Skeletal muscle tissue (tissue), 4 donors: ENCODE results near the gene ZBTB7B. TPM values are rescaled to one million over a fixed set of nuclear protein-coding genes. Genes with fewer than 3 reads are reported as not detected.
A peak's percentile ranks its signal among the peaks of the same experiment; 100 is the strongest.

Source experiments
- H3K27ac ChIP-seq: one replicate; pipeline ENCODE4 v1.7.0; 2013; ENCODE audit warnings: mild to moderate bottlenecking, low read depth, low read length, inconsistent platforms
- H3K27me3 ChIP-seq, 3 donors: one replicate each; pipeline ENCODE4 v1.7.0; 2013; ENCODE audit warnings: low read length in 3 of 3; ENCODE audit not compliant: control insufficient read depth in 3 of 3, insufficient read depth in 3 of 3
- H3K36me3 ChIP-seq, 3 donors: one replicate each; pipeline ENCODE4 v1.7.0; 2013; ENCODE audit warnings: low read length in 3 of 3; ENCODE audit not compliant: control insufficient read depth in 3 of 3, insufficient read depth in 3 of 3
- H3K4me1 ChIP-seq, 3 donors: one replicate each; pipeline ENCODE4 v1.7.0; 2013; ENCODE audit warnings: low read length in 3 of 3, mild to moderate bottlenecking in 3 of 3; ENCODE audit not compliant: control insufficient read depth in 3 of 3, insufficient read depth in 3 of 3
- H3K4me3 ChIP-seq, 3 donors: one replicate each; pipeline ENCODE4 v1.7.0; 2013; ENCODE audit warnings: low read length in 3 of 3
- H3K9ac ChIP-seq, 3 donors: one replicate each; pipeline ENCODE4 v1.7.0; 2013; ENCODE audit warnings: low read length in 3 of 3, mild to moderate bottlenecking in 3 of 3, moderate library complexity in 2 of 3, low read depth in 1 of 3
- H3K9me3 ChIP-seq, 3 donors: one replicate each; pipeline ENCODE4 v1.7.0; 2013; ENCODE audit warnings: low read length in 3 of 3; ENCODE audit not compliant: control insufficient read depth in 3 of 3
- total RNA-seq: library from RNA; depleted of rRNA; stranded (reverse); fragments of >200 nt; gene quantifications from one replicate; pipeline ENCODE4 v1.2.3, GENCODE V29; 2014
- donor health status: Osteomylitis.

Gene ZBTB7B
- total RNA-seq, 1 donor from 2014 or later: 7.8 TPM

DNA sequence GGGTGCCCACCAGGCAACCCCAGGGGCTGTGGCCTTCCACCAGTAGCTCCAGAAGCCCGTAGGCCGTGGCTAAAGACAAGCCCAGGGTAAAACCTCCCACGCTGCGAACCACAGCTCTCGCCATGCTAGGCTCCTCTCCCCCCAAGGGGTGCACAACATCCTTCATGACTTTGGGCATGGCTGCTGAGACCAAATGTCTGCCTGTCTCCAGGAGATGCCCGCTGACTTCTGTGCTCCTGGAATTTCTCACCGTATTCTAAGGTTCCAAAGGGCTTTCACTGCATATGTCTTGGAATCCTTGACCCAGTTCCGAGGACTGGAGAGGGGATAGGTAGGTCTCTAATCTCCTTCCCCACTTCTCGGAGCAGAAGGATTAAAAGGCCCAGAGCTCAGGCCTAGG, 30.9 kb downstream of the ZBTB7B start, which contains the start of the genes DCST1 and DCST2:
TSS of gene DCST1 (plus strand) at position 301 of the 400 bp plus-strand sequence. CDS start 213 bp downstream, outside the sequence.
TSS of gene DCST2 (minus strand) at position 258 of the 400 bp plus-strand sequence. CDS start at position 178, 80 bp downstream.
- Histone ChIP-seq H3K4me3 (no peak within 1 kb of the TSS), H3K36me3 (no peaks in the 10 kb centered on the region), H3K9ac (no peak within 1 kb of the TSS), H3K4me1 (peaks cover 2 to 8% (median 2%) of the 10 kb centered on the region in 3 donors), H3K9me3 (no peaks in the 10 kb centered on the region), H3K27me3 (peaks cover 0 to 2% (median 0%) of the 10 kb centered on the region in 3 donors), H3K27ac (no peak within 1 kb of the TSS)

DNA sequence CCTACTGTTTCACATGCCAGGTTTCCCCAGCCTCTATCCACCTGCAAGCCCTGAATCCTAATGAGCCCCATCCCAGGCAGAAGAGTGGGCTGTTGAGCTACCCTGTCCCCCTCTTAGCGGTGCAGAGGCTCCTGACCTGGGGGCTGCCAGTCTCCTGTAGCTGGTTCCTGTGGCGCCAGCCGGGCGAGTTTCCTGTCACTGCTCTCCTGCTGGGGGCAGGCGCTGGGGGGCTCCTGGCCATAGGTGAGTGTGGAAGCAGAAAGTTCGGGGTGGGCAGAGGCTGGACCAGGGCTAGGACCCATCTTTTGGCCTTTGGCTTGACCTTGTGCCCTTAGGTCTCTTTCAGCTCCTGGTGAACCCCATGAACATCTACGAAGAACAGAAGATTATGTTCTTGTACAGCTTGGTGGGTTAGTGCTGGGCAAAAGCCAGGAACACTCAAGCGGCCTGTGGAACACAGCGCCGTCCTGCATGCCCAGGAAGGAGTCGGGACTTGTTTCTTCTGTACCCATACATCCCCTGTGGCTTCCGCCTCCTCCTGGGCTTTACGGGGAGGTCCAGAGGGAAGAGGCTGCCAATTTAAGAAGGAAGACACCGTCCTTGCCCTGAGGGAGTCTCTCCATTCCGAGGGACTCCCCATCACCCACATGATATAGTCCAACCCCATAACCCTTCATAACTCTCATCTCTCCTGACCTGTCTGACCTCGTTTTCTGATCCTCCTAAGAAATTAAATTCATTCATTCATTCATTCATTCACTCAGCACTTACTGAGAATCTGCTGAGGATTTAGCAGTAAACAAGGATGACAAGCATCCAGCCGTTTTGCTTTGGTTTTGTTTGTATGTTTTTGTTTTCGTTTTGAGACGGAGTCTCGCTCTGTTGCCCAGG, 32.0 kb downstream of the ZBTB7B start:
- H3K27ac ChIP-seq: no peak overlapping the region
- H3K9ac ChIP-seq: no peak overlapping the region
- H3K27me3 ChIP-seq: peaks cover 0 to 2% (median 0%) of the 10 kb centered on the region in 3 donors
- no peaks in the 10 kb centered on the region for H3K9me3 ChIP-seq
- H3K36me3 ChIP-seq: no peaks in the 10 kb centered on the region
- H3K4me1 ChIP-seq: peaks cover 10 to 16% (median 10%) of the 10 kb centered on the region in 3 donors
- no peak overlapping the region for H3K4me3 ChIP-seq

DNA sequence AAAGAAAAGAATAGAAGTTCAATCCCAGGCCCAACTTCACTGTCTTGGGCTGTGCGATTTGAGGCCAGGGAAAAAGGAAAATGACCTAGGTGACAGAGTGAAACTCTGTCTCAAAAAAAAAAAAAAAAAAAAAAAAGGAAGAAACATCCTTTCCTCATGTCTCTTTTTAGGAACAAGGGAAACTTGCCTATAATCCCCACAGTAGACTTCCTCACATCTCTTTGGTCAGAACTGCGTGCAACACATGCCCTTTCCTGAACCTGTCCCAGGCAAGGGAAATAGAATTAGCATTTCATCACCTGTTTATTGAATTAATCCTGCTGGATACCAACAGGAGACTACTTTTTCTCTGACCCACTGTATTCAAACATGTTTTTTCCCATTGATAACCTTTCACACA, 33.3 kb downstream of the ZBTB7B start:
- H3K36me3 ChIP-seq: no peaks in the 10 kb centered on the region
- H3K4me3 ChIP-seq: no peak overlapping the region
- H3K27ac ChIP-seq: no peak overlapping the region
- peaks cover 0 to 2% (median 0%) of the 10 kb centered on the region in 3 donors for H3K27me3 ChIP-seq
- H3K9me3 ChIP-seq: no peaks in the 10 kb centered on the region
- peaks cover 10 to 16% (median 10%) of the 10 kb centered on the region in 3 donors for H3K4me1 ChIP-seq
- H3K9ac ChIP-seq: no peak overlapping the region

- H3K27ac ChIP-seq: no peak overlapping the region
- H3K4me1 ChIP-seq: peaks cover 10 to 16% (median 10%) of the 10 kb centered on the region in 3 donors
- H3K4me3 ChIP-seq: no peak overlapping the region
- no peaks in the 10 kb centered on the region for H3K36me3 ChIP-seq
- H3K9me3 ChIP-seq: no peaks in the 10 kb centered on the region
- H3K9ac ChIP-seq: no peak overlapping the region
- peaks cover 0 to 2% (median 0%) of the 10 kb centered on the region in 3 donors for H3K27me3 ChIP-seq
These were observed 34.4 kb downstream of the ZBTB7B start for GRCh38 chr1:155037043-155037442.

DNA sequence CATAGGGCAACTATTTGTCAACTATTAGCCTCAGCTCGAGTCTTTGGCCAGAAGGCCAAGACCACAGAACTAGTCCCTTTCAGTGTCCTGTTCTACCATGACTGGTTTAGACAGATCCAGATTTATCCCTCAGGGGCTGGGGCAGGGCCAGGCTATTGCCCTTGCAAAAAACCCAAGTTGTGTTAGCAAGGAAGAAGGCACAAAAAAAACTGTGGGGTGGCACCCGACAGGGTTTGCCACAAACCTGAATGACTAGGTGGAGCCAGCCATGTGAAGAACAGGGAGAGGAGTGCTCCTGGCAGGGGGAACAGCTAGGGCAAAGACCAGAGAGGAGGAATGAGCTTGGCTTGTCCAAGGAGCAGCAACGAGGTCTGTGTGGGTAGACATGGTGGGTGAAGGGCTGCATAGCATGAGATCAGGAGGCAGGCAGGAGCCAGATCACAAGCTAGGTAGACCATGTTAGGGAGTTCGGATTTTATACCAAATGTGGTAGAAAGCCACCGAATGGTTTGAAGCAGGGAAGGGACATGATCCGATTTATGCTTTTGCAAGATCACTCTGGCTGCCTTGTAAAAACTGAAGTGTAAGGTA, 35.3 kb downstream of the ZBTB7B start:
- peaks cover 0 to 2% (median 0%) of the 10 kb centered on the region in 3 donors for H3K27me3 ChIP-seq

DNA sequence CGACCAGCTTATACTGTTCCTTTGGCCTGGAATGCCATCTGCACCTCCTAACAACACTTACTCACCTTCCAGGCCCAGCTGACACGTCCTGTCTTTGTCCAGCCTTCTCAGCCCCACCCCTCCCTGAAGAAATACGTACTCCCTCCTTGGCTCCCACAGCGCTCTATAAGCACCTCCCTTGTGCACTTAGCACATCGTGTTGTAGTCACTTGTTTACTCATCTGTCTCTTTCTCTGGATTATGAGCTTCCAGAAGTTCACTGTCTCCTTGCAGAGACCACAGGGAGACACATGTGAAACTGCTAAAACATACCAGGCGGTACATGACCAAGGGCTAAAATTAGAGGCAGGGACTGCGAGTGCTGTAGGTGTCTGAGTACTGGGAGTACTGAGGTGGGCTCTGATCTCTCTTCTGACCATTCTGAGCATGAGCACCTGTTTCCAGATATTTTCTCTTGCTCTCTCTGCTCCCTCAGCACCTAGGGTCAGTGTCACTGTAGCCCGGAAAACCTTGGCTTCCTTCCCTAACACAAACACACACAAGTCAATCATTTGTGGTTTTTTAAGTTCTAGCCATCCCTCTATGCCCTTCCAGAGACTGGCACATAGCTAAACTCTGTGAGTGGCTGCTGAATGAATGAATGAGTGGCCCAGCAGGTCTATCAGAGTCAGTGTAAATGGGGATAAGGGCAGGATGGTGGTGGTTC, 36.2 kb downstream of the ZBTB7B start:
- H3K9ac ChIP-seq: peak overlapping the region in 1 of 3 donors; percentile 21

More for the DNA sequence above, 35.3 kb downstream of the ZBTB7B start:
- H3K9me3 ChIP-seq: no peaks in the 10 kb centered on the region
- H3K27ac ChIP-seq: no peak overlapping the region
- no peak overlapping the region for H3K4me3 ChIP-seq
- H3K36me3 ChIP-seq: no peaks in the 10 kb centered on the region
- H3K9ac ChIP-seq: no peak overlapping the region
- H3K4me1 ChIP-seq: peaks cover 10 to 16% (median 10%) of the 10 kb centered on the region in 3 donors

DNA sequence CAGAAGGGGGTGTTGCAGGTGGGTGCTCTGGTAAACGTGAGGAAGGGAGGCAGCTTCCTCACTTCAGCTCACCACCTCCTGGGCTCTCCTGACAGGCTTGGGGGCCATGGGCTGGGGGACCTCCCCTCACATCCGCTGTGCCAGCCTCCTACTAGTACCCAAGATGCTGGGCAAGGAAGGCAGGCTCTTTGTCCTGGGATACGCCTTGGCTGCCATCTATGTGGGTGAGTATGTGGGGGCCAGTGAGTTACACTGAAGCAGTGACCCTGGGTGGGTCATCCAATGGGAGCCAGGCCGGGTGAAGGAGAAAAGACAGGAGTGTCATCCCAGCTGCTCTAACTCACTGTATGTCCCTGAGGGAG, 36.7 kb downstream of the ZBTB7B start:
- no peaks in the 10 kb centered on the region for H3K9me3 ChIP-seq
- no peak overlapping the region for H3K4me3 ChIP-seq
- no peak overlapping the region for H3K9ac ChIP-seq
- H3K4me1 ChIP-seq: peaks cover 10 to 19% (median 11%) of the 10 kb centered on the region in 3 donors
- no peaks in the 10 kb centered on the region for H3K36me3 ChIP-seq
- H3K27me3 ChIP-seq: no peaks in the 10 kb centered on the region
- H3K27ac ChIP-seq: no peak overlapping the region

More for the DNA sequence above, 36.2 kb downstream of the ZBTB7B start:
- Histone ChIP-seq H3K9me3 (no peaks in the 10 kb centered on the region), H3K36me3 (no peaks in the 10 kb centered on the region), H3K4me1 (peaks cover 10 to 16% (median 10%) of the 10 kb centered on the region in 3 donors), H3K27ac (no peak overlapping the region), H3K4me3 (peak overlapping the region in 1 of 3 donors; percentile 3), H3K27me3 (peaks cover 0 to 2% (median 0%) of the 10 kb centered on the region in 3 donors)

DNA sequence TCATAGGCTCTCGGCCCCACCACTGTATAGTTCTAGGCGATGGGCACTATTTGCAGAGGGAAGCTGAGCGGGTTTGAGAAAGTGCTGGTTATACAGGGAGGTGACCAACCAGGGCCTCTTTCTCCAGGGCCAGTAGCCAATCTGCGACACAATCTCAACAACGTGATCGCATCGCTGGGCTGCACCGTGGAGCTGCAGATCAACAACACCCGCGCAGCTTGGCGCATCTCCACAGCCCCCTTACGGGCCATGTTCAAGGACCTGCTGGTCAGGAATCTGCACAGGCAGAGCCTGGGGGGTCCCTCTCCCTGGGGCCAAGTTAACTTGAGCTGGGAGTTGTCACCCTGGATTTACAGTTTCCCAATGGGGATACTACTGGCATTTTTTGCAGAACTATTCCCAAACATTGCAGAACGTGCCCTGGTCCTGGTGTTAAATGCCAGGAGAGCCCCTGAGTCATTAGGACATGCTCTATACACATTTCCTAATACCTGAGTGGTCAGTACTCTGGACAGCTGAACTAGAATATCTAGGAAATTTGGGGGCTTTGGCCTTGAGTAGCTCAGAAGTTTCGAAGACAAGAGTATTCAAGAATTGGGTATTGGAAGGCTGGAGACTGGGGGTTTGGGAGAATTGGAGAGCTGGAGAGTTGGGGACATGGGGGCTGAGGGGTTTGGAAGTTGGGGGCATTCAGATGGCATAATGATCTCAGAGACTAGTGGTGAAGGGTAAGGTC, 37.9 kb downstream of the ZBTB7B start:
- Histone ChIP-seq H3K27me3 (no peaks in the 10 kb centered on the region), H3K9ac (no peak overlapping the region), H3K27ac (no peak overlapping the region), H3K4me3 (no peak overlapping the region), H3K9me3 (no peaks in the 10 kb centered on the region), H3K4me1 (peaks cover 20 to 31% (median 24%) of the 10 kb centered on the region in 3 donors), H3K36me3 (no peaks in the 10 kb centered on the region)

DNA sequence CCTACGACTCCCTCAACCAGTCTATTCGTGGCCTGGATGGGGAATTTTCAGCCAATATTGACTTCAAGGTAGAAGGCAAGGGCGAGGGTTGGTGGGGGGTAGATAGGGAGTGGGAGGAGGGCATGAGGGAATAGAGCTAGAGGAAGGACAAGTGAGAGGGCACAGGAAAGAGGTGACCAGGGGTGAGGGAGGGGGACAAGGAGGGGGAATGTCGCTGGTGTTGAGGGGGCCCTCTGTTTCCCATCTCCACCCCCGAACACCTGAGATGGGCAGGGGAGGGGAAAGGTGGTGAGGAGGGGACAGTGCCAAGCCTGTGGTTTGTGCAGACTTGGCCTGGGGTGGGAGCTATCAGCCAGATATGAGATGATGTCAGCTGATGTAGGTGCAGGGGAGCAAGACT, 40.2 kb downstream of the ZBTB7B start:
- Histone ChIP-seq H3K9me3 (no peaks in the 10 kb centered on the region), H3K9ac (no peak overlapping the region), H3K36me3 (no peaks in the 10 kb centered on the region), H3K27ac (no peak overlapping the region), H3K27me3 (no peaks in the 10 kb centered on the region), H3K4me3 (no peak overlapping the region), H3K4me1 (peaks cover 21 to 36% (median 33%) of the 10 kb centered on the region in 3 donors)
